HG02981 (cell line): ENCODE data around the gene ANKIB1.
"Not testable (repeated sequence)": the region's sequence is repeated elsewhere in the genome, so short reads cannot be mapped to it uniquely, and the experiment has no call there.

Experiments used
- ATAC-seq: cut with Tn5 transposase; IDR thresholded peaks from one replicate; pipeline ENCODE4 v1.9.1; 2021; ENCODE audit warnings: mild to moderate bottlenecking, moderate library complexity; ENCODE audit not compliant: unreplicated experiment

ANKIB1 gene

GRCh38 chr7:92325858-92326257 is 80.1 kb downstream of the ANKIB1 start:
- no peak for ATAC-seq

- ATAC-seq = no peak
Measured at GRCh38 chr7:92330835-92331438, 85.2 kb downstream of the ANKIB1 start.

GRCh38 chr7:92331508-92331907 is 85.7 kb downstream of the ANKIB1 start:
- ATAC-seq = no peak

- no peak for ATAC-seq
Measured at GRCh38 chr7:92332782-92333181, 87.0 kb downstream of the ANKIB1 start.

- ATAC-seq = no peak
Measured at GRCh38 chr7:92333866-92334265, 88.1 kb downstream of the ANKIB1 start.

- ATAC-seq = no peak
Measured at GRCh38 chr7:92335574-92335973, 89.8 kb downstream of the ANKIB1 start.

GRCh38 chr7:92336662-92337340 is 91.0 kb downstream of the ANKIB1 start:
- no peak for ATAC-seq

- no peak for ATAC-seq
Measured at GRCh38 chr7:92340016-92340415, 94.2 kb downstream of the ANKIB1 start.

GRCh38 chr7:92343714-92344113 is 97.9 kb downstream of the ANKIB1 start:
- no peak for ATAC-seq

- ATAC-seq = no peak
Measured at GRCh38 chr7:92352009-92352408, 106.2 kb downstream of the ANKIB1 start.

- ATAC-seq = no peak
Measured at GRCh38 chr7:92354214-92354613, 108.4 kb downstream of the ANKIB1 start.

- no peak for ATAC-seq
Measured at GRCh38 chr7:92356406-92356805, 110.6 kb downstream of the ANKIB1 start.

- no peak for ATAC-seq
Measured at GRCh38 chr7:92357260-92357659, 111.5 kb downstream of the ANKIB1 start.

GRCh38 chr7:92359179-92359578 is 113.4 kb downstream of the ANKIB1 start:
- not testable (repeated sequence) for ATAC-seq

- ATAC-seq = no peak
Measured at GRCh38 chr7:92359801-92360200, 114.0 kb downstream of the ANKIB1 start.

GRCh38 chr7:92360387-92360786 is 114.6 kb downstream of the ANKIB1 start:
- no peak for ATAC-seq

- ATAC-seq = no peak
Measured at GRCh38 chr7:92362131-92362530, 116.4 kb downstream of the ANKIB1 start.

GRCh38 chr7:92366730-92367129 is 121.0 kb downstream of the ANKIB1 start:
- ATAC-seq = no peak

- ATAC-seq = no peak
Measured at GRCh38 chr7:92368741-92369140, 123.0 kb downstream of the ANKIB1 start.

GRCh38 chr7:92375013-92375412 is 129.2 kb downstream of the ANKIB1 start:
- no peak for ATAC-seq

GRCh38 chr7:92391071-92391470 is 145.3 kb downstream of the ANKIB1 start:
- no peak for ATAC-seq

- no peak for ATAC-seq
Measured at GRCh38 chr7:92397542-92397941, 151.8 kb downstream of the ANKIB1 start.

- no peak for ATAC-seq
Measured at GRCh38 chr7:92400013-92400412, 154.2 kb downstream of the ANKIB1 start.
